ENCODE measurements around the gene P4HTM.

The P4HTM gene

DNA sequence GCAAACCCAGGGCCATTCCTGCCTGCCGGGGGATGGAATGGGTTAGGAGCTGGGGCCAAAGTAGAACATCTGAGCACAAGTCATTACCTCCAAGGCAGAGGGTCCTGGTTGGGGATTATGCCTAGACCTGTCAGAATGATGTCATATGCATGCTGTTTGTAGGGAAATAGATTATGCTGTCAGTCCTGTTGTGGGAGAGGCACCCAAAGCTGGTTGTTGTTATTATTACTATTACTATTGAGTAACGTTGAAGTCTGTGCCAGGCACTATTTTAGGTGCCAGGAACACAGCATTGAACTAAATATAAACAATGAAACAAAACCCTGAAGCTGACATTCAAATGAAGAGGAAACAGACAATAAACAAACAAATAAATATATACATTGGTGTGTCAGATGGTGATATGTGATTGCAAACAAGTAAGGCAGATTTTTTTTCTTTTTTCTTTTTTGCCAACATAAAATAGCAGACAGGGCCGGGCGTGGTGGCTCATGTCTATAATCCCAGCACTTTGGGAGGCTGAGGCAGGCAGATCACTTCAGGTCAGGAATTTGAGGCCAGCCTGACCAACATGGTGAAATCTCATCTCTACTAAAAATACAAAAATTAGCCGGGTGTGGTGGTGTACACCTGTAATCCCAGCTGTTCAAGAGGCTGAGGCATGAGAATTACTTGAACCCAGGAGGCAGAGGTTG lies 2.0 kb downstream of the P4HTM start:
- Histone ChIP-seq H2AFZ (ENCODE audit: low read depth) (no peak overlapping the region), H3K9ac (no peak overlapping the region), H3K79me2 (ENCODE audit: insufficient read depth, low read depth) (peaks cover 11% of the 10 kb centered on the region; the same call in 1 of the 2 replicates), H3K27ac (no peak overlapping the region), H3K27me3 (ENCODE audit: insufficient read depth, low read depth) (no peaks in the 10 kb centered on the region), H3K36me3 (ENCODE audit: insufficient read depth) (no peaks in the 10 kb centered on the region), H3K4me2 (peak overlapping the region; percentile 74; the same call in 1 of the 2 replicates), H3K4me3 (IDR thresholded peaks at IDR 0.05; ENCODE audit: insufficient read depth, low read depth, low read length) (no peak overlapping the region), H3K4me1 (ENCODE audit: low read depth, poor library complexity, severe bottlenecking) (peaks cover 16% of the 10 kb centered on the region), H4K20me1 (ENCODE audit: insufficient read depth) (no peaks in the 10 kb centered on the region)
- TF ChIP-seq, protein P1, sequence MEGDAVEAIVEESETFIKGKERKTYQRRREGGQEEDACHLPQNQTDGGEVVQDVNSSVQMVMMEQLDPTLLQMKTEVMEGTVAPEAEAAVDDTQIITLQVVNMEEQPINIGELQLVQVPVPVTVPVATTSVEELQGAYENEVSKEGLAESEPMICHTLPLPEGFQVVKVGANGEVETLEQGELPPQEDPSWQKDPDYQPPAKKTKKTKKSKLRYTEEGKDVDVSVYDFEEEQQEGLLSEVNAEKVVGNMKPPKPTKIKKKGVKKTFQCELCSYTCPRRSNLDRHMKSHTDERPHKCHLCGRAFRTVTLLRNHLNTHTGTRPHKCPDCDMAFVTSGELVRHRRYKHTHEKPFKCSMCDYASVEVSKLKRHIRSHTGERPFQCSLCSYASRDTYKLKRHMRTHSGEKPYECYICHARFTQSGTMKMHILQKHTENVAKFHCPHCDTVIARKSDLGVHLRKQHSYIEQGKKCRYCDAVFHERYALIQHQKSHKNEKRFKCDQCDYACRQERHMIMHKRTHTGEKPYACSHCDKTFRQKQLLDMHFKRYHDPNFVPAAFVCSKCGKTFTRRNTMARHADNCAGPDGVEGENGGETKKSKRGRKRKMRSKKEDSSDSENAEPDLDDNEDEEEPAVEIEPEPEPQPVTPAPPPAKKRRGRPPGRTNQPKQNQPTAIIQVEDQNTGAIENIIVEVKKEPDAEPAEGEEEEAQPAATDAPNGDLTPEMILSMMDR (conservative IDR thresholded peaks at IDR 0.05; ENCODE audit: low read depth, low read length), result no peak

DNA sequence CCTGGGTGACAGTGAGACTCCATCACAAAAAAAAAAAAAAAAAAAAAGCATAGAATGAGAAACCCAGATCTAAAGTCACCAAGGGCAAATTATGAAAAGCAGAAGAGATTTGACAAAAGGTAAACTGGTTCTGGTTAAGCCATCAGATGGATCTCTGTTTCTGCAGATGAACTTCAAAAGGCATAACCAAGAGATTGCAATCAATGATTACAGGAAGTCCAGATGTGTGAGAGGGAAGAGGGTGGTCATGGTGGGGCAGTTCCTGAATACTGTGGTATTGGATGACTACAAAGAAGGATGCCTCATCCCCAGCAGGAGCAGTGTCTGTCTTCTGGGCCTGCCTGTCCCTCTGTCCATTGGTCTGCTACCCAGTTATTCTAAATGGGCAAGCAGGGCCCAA lies 3.8 kb downstream of the P4HTM start:
- no peak overlapping the region for H3K27ac ChIP-seq
- no peak overlapping the region for H3K4me2 ChIP-seq
- peaks cover 11% of the 10 kb centered on the region for H3K4me1 ChIP-seq (ENCODE audit: low read depth, poor library complexity, severe bottlenecking)
- H3K79me2 ChIP-seq (ENCODE audit: insufficient read depth, low read depth), result peaks cover 11% of the 10 kb centered on the region; the same call in 1 of the 2 replicates
- H4K20me1 ChIP-seq (ENCODE audit: insufficient read depth), result no peaks in the 10 kb centered on the region
- no peak overlapping the region for H3K9ac ChIP-seq
- H3K4me3 ChIP-seq (IDR thresholded peaks at IDR 0.05; ENCODE audit: insufficient read depth, low read depth, low read length), result no peak overlapping the region
- H2AFZ ChIP-seq (ENCODE audit: low read depth), result no peak overlapping the region
- TF ChIP-seq, protein P1 (conservative IDR thresholded peaks at IDR 0.05; ENCODE audit: low read depth, low read length), result no peak
- no peaks in the 10 kb centered on the region for H3K36me3 ChIP-seq (ENCODE audit: insufficient read depth)
- no peaks in the 10 kb centered on the region for H3K27me3 ChIP-seq (ENCODE audit: insufficient read depth, low read depth)

DNA sequence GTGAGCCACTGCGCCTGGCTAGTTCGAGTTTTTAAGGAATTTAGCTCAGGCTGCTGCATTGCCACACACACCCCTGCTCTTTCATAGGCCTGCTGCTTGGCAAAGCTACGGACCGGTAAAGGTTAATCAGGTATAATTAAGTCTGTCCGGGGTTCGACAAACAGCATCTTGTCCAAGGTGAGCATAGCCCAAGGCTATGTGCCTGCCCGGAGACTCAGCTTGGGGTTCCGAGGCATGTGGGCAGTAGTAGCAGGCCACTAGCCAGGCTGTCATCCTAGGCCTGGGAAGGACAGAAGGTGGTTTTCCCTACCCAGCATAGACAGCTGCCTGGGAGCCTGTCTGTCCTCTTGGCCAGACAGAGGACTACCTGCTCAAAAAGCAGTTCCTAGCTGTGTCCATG lies 6.6 kb downstream of the P4HTM start:
- Histone ChIP-seq H2AFZ (ENCODE audit: low read depth) (no peak overlapping the region), H4K20me1 (ENCODE audit: insufficient read depth) (no peaks in the 10 kb centered on the region), H3K36me3 (ENCODE audit: insufficient read depth) (no peaks in the 10 kb centered on the region), H3K27ac (no peak overlapping the region), H3K4me3 (IDR thresholded peaks at IDR 0.05; ENCODE audit: insufficient read depth, low read depth, low read length) (no peak overlapping the region), H3K27me3 (ENCODE audit: insufficient read depth, low read depth) (no peaks in the 10 kb centered on the region), H3K4me2 (no peak overlapping the region), H3K9ac (no peak overlapping the region), H3K79me2 (ENCODE audit: insufficient read depth, low read depth) (no peaks in the 10 kb centered on the region; the same call in 1 of the 2 replicates), H3K4me1 (ENCODE audit: low read depth, poor library complexity, severe bottlenecking) (peaks cover 25% of the 10 kb centered on the region)
- TF ChIP-seq, protein P1 (conservative IDR thresholded peaks at IDR 0.05; ENCODE audit: low read depth, low read length), result no peak

DNA sequence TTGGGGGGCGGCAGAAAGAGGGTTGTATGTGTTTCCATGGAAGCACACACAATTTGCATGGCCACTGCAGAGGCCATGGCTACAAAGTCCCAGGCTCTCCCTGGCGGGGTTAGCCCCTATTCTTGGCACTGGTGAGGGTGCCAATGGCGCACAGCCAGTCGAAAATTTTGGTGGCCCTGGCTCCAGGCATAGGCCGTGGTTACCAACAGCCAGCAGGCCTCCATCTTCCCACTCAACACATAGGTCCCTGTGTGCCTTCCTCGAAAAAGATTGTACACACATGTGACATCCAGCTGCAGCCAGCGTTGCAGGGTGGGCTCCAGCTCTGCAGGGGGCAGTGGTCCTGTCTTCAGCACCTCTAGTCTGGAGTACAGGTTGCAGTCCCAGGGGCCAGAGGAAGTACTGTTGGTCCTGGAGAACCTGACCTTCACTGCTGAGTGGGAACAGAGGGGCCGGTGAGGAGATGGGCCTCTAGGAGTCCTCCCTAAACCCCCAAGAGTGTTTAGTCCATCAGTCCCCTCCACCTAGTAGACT lies 7.1 kb downstream of the P4HTM start:
- H3K4me1 ChIP-seq (ENCODE audit: low read depth, poor library complexity, severe bottlenecking), result peaks cover 25% of the 10 kb centered on the region
- no peak overlapping the region for H3K4me2 ChIP-seq
- no peaks in the 10 kb centered on the region for H3K36me3 ChIP-seq (ENCODE audit: insufficient read depth)
- TF ChIP-seq, protein P1 (conservative IDR thresholded peaks at IDR 0.05; ENCODE audit: low read depth, low read length), result no peak
- no peaks in the 10 kb centered on the region for H4K20me1 ChIP-seq (ENCODE audit: insufficient read depth)
- no peak overlapping the region for H2AFZ ChIP-seq (ENCODE audit: low read depth)
- H3K4me3 ChIP-seq (IDR thresholded peaks at IDR 0.05; ENCODE audit: insufficient read depth, low read depth, low read length), result no peak overlapping the region
- no peaks in the 10 kb centered on the region; the same call in 1 of the 2 replicates for H3K79me2 ChIP-seq (ENCODE audit: insufficient read depth, low read depth)
- no peaks in the 10 kb centered on the region for H3K27me3 ChIP-seq (ENCODE audit: insufficient read depth, low read depth)
- H3K27ac ChIP-seq, result no peak overlapping the region
- no peak overlapping the region for H3K9ac ChIP-seq
